GF-D8 (cell line): Measurements from ENCODE around the gene GASK1A.
"Not testable (repeated sequence)": the region's sequence is repeated elsewhere in the genome, so short reads cannot be mapped to it uniquely, and the experiment has no call there.

Experiments
- DNase-seq: peaks from one replicate; lab custom pipeline; 2025; lab: John Stamatoyannopoulos, UW

The GASK1A gene

GRCh38 chr3:43032646-43033628 lies 53.8 kb downstream of the GASK1A start:
- DNase-seq, result no peak

- DNase-seq, result no peak
Observed at GRCh38 chr3:43034200-43034599, 55.1 kb downstream of the GASK1A start.

GRCh38 chr3:43034911-43035310 lies 55.8 kb downstream of the GASK1A start:
- no peak for DNase-seq

- DNase-seq, result no peak
Observed at GRCh38 chr3:43035801-43036365, 56.8 kb downstream of the GASK1A start.

GRCh38 chr3:43036621-43037423 lies 57.7 kb downstream of the GASK1A start:
- DNase-seq, result no peak

GRCh38 chr3:43038010-43038409 lies 58.9 kb downstream of the GASK1A start:
- no peak for DNase-seq

GRCh38 chr3:43041517-43041916 lies 62.4 kb downstream of the GASK1A start:
- DNase-seq, result no peak

GRCh38 chr3:43043071-43043766 lies 64.1 kb downstream of the GASK1A start:
- DNase-seq, result no peak

GRCh38 chr3:43043793-43044192 lies 64.7 kb downstream of the GASK1A start:
- DNase-seq, result no peak

GRCh38 chr3:43045079-43045478 lies 66.0 kb downstream of the GASK1A start:
- not testable (repeated sequence) for DNase-seq

GRCh38 chr3:43046583-43046982 lies 67.5 kb downstream of the GASK1A start:
- no peak for DNase-seq

- DNase-seq, result no peak
Observed at GRCh38 chr3:43048470-43048869, 69.4 kb downstream of the GASK1A start.

GRCh38 chr3:43053291-43053690 lies 74.2 kb downstream of the GASK1A start:
- DNase-seq, result no peak

- no peak for DNase-seq
Observed at GRCh38 chr3:43054754-43055153, 75.6 kb downstream of the GASK1A start.

- no peak for DNase-seq
Observed at GRCh38 chr3:43055393-43055792, 76.3 kb downstream of the GASK1A start.

- DNase-seq, result no peak
Observed at GRCh38 chr3:43055806-43056770, 77.0 kb downstream of the GASK1A start.

- no peak for DNase-seq
Observed at GRCh38 chr3:43059456-43059855, 80.3 kb downstream of the GASK1A start.

GRCh38 chr3:43061101-43061895 lies 82.2 kb downstream of the GASK1A start:
- no peak for DNase-seq

GRCh38 chr3:43062040-43062563 lies 83.0 kb downstream of the GASK1A start:
- DNase-seq, result no peak
